IPS-18c (cell line): Measurements from ENCODE around the gene ATP1A3.

ENCODE experiments used
- H3K4me3 ChIP-seq: 2 replicates; pipeline ENCODE4 v1.7.0; 2013; ENCODE audit warnings: low read depth, mild to moderate bottlenecking, low read length, moderate library complexity; ENCODE audit not compliant: insufficient read depth
- H3K9me3 ChIP-seq: one replicate; pipeline ENCODE4 v1.6.1; 2013; ENCODE audit warnings: mild to moderate bottlenecking, low read length, moderate library complexity; ENCODE audit not compliant: control insufficient read depth, insufficient read depth

ATP1A3 gene

DNA sequence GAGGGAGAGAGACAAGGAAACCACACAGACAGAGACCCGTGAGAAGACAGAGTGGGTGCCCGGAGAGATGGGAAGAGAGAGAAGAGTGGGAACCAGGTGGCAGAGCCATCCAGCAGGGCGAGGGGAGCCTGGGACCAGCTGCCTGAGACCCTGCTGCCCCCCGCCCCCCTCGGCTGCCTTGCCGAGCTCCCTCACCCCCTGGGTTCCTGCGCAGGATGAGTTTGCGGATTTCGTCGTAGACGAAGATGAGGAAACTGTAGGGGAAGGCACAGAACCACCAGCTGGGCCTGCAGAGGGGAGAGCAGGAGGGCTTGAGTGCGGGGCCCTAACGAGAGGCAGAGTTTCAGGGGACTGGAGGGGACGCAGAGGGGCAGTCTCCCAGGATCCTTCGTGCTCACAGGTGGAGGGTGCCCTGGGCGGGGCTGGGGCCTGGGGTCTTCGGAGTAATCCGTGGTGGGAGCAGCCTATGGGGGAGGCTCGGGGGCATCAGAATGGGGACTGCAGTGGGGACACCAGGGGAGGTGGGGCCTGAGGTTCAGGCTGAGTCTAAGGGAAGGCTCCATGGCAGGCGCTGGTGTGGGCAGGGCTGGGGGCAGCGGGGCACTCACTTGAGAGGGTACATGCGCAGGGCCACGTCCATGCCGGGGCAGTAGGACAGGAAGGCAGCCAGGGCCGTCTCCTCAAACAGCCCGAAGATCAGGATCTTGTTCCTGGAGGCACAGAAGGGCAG lies 26.8 kb downstream of the ATP1A3 start:
- Histone ChIP-seq H3K9me3 (no peaks in the 10 kb centered on the region), H3K4me3 (no peak overlapping the region)

DNA sequence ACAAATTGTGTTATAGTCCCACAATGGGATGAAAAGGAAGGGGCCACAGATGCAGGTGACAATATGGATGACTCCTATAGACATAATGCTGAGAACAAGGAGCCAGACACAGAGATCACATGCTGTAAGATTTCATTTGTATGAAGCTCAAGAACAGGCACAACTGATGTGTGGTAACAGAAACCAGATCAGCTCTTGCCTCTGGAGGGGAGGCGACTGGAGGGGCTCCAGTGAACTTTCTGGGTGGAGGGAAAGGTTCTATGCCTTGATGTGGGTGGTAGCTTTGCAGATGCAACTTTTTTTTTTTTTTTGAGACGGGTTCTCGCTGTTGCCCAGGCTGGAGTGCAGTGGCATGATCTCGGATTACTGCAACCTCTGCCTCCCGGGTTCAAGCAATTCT lies 28.9 kb downstream of the ATP1A3 start:
- H3K4me3 ChIP-seq: no peak overlapping the region
- no peaks in the 10 kb centered on the region for H3K9me3 ChIP-seq

DNA sequence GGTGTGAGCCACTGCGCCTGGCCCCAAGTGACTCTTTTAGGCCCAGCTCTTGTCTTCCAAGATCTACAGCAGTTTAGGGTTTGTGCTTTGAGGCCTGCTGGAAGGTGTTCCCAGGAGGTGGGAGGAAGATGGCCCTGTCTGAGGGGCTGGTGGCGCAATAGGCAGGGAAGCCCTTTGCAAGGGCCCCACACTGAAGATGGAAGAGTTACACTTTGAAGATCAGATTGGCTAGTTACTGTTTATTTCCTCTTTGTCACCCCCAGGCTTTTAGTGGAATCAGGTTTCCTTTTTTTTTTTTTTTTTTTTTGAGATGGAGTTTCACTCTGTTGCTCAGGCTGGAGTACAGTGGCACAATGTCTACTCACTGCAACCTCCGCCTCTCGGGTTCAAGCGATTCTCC lies 33.1 kb downstream of the ATP1A3 start:
- no peaks in the 10 kb centered on the region for H3K9me3 ChIP-seq
- H3K4me3 ChIP-seq: no peak overlapping the region

DNA sequence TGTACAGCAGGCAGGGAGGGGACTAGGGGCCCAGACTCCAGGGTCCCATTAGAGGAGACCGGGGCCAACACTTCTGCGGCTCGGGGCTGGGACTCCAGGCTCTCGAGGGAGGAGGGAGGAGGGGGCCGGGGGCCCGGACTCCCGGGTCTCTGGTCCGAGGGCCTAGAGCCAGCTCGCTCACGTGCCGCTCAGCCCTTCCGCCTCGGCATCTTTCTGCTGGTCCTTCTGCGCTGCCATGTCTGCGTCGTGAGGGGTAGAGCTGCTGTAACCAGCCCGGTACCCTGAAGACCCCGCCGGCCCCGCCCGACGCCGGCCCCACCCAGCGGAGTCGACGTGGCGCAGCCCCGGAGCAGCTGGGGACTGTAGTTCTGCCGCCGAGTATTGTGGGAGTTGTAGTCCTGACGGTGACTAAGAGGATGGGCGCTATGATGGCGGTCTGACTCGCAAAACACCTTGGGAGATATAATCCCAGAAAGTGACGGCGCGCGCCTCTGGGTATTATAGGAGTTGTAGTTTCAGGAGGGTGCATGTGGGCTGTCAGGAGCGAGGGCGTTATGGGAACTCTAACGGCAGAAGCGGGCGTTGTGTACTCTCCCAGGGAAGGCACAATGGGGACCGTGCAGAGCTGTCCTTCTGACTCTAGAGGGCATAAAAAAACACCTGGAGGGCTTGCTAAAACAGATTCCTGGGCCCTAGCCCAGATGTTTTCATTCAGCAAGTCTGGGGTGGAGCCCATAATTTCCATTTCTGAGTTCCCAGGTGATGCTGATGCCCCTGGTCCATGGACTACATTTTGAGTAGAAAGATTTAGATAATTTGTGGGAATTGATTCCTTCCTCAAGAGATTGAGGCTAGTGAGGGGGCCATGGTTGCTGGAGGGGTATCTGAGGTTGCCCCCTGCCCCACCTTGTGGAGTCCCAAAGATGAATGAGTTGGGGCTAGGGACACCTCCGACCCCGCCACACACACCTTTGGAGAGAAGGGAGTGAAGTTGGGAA lies 34.7 kb downstream of the ATP1A3 start, which contains the start of gene RABAC1:
RABAC1 (minus strand) TSS at position 266 of the 998 bp plus-strand sequence; CDS start at position 237, 29 bp downstream.
- peak within 1 kb of the TSS; percentile 98 for H3K4me3 ChIP-seq
- no peaks in the 10 kb centered on the region for H3K9me3 ChIP-seq

DNA sequence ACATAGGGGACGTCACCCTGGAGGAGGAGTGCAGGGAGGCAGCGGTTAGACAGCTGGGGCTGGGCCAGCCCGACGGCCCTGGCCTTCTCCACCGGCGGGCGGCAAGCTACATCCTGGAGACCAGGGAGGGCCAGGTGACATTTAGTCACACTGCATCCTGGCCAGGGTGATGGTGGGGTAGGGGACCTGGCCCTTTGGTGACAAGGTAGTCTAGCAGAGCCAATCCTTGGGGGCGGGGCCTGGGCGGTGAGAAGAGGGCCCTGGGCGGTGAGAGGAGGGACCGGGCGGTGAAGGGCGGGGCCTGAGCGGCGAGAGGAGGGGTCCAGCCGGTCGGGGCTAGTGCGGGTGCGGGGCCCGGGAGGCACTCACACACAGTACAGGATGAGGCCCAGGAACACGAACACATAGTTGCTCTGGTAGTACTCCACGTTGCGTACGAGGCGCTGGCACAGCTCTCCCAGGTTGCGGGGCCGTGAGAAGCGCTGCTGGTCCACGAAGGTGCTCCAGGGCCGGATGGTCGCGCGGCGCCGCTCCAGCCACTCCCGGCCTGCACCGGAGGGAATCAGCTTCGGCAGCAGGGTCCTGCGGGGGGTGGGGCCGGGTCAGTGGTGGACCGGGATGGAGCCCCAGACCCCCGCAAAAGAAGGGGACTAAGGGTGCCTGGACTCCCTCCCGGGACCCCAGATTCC lies 35.5 kb downstream of the ATP1A3 start:
- Histone ChIP-seq H3K9me3 (no peaks in the 10 kb centered on the region), H3K4me3 (peak overlapping the region; percentile 98)

DNA sequence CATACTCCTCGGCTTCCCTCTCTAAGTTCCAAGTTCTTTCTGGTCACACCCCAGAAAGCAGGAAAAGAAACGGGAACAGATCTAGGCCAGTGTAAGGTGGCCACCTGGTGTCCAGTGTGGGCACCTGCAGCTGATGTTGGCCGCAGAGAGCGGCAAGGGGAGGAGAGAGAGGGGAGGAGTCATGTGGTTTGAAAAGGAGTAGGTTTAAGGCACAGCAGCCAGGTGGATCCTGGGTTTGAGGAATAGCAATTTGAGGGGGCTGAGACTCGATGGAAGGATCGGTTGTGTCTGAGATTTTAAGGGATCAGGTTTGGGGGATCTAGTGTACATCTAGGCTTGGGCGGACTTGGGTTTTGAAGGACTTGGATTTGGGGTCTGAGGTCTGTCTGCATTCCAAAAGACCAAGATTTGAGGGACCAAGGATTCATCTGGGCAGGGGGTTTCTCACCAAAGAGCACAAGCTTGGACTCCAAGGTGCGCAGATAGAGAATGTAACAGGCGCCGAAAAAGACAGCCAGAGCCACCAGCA lies 36.1 kb downstream of the ATP1A3 start:
- H3K9me3 ChIP-seq: no peaks in the 10 kb centered on the region
- peak overlapping the region; percentile 98 for H3K4me3 ChIP-seq

DNA sequence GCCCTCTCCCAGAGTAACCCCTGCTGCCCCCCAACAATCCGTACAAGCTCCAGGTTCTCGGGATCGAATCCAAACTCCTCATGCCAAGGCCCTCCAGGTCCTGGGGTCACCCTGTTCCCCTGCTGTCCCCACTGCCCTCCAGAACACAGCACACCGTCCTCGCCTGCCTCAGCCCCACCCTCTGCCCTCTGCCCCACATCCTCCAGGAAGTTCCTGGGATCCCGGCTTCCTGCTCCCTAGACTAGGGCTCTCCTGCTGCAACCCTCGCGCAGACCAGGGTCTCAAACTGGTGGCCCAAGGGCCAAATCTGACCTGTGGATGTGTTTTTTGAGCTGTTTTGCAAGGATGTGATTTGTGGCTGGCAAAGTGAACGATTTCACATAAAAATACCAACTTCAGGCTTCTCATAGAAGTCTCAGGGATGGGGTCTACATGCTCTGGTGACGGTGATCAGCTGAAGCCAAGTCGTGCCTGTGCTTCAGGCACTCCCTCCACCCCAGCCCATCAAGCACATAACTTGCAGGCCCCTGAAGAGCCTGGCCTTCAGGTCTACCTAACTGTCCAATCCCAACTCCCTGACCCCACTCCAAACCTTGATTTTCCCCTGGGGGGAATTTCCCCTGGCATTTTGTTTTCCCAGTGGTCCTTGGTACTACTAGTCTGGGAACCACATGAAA lies 36.7 kb downstream of the ATP1A3 start:
- H3K4me3 ChIP-seq: peak overlapping the region; percentile 20; the same call in 1 of the 2 replicates
- H3K9me3 ChIP-seq: no peaks in the 10 kb centered on the region

DNA sequence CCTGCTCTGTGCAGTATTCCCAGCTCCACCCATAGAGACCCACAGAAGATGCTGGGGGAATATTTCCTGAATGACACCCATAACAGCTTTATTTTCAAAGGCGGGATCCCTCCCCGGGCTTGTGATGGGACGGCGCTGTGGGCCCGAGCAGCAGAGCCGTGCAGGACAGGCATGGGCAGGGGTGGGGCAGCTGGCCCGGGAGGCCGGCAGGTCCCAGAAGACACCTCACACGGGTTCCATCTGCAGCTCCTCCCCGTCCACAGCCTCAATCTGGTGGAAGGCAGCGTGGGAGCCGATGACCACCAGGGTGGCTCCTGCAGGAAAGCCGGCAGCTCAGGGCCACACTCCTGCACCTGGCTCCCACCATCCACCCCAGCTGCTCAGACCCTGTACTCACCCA lies 37.4 kb downstream of the ATP1A3 start:
- no peaks in the 10 kb centered on the region for H3K9me3 ChIP-seq
- no peak overlapping the region for H3K4me3 ChIP-seq

DNA sequence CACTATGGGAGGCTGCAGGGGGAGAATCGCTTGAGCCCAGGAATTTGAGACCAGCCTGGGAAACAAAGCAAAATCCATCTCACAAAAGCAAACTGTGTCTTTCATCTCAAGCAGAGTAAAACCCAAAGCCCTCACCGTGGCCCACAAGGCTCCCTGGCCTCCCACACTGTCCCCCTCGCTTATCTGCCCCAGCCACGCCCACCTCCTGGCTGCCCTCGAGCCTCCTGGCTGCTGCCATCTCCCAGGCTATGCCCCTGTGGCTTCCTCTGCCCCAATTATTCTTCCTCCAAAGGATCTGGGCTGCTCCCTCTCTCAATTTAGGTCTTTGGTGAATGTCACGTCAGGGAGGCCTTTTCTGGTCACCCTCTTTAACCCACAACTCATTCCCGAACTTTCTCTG lies 38.5 kb downstream of the ATP1A3 start:
- Histone ChIP-seq H3K9me3 (no peaks in the 10 kb centered on the region), H3K4me3 (no peak overlapping the region)

DNA sequence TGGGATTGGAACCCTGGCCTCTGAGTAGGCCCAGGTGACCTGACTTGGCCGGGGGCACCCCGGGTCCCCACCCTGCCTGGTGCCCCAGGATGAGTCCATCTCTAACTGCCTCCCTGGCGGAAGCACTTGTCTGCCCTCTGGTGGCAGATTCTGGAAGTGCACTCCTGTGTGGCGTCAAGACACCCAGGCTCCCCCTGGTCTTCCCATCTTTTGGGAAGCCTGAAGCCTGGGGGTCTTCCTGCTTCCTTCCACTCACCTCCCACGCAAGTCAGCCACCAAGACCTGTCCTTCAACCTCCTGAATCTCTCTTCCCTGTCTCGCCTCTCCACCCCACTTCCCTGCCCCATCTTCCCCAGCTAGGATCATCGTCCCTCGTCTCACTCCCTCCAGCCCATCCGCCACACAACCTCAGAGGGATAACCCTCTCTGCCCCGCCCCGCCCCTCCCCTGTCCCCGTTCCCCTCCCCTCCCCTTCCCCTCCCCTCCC lies 42.3 kb downstream of the ATP1A3 start:
- no peaks in the 10 kb centered on the region for H3K9me3 ChIP-seq

DNA sequence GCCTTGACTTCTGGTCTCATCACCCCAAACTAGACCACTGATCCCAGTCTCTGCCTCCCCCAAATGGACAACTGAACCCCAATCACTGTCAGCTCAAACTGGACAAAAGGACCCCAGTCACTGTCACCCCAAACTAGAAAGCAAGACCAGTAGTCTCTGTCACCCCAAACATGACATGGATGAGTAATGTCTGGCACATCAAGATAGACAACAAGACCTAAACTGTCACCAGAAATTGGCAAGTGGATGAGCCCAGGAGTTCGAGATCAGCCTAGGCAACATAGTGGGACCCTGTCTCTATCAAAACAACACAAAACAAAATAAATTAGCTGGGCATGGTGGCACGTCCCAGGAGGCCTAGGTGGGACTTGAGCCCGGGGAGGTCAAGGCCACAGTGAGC lies 46.9 kb downstream of the ATP1A3 start:
- Histone ChIP-seq H3K9me3 (no peaks in the 10 kb centered on the region), H3K4me3 (no peak overlapping the region)

More for the DNA sequence above, 42.3 kb downstream of the ATP1A3 start:
- H3K4me3 ChIP-seq: no peak overlapping the region

DNA sequence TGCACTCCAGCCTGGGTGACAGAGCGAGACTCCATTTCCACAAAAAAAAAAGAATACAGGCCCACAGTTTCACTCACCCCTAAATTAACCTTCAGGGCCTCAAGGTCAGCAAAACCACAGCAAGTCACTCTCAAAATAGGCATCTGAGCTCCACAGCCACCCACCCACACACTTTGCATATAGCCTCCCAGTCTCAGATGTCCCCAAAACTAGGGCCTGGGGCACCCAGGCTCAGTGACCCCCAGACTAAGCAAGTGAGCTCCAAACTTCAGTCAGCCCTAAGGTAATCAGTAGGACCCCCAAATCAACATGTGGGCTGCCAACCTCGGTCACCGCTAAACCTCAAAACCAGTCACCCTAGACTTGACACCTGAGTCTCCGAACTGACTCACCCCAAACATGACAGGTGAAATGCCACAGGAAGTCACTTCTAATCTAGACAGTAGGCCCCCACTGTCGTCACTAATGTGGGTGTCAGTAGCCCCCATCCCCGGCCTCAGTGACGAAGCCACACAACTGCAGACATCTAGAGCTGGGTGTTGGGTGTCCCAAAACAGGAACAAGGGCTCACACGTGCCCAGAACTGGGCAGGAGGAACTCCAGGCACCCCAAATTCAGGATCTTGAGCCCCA lies 48.8 kb downstream of the ATP1A3 start:
- H3K9me3 ChIP-seq: no peaks in the 10 kb centered on the region
- no peak overlapping the region for H3K4me3 ChIP-seq

DNA sequence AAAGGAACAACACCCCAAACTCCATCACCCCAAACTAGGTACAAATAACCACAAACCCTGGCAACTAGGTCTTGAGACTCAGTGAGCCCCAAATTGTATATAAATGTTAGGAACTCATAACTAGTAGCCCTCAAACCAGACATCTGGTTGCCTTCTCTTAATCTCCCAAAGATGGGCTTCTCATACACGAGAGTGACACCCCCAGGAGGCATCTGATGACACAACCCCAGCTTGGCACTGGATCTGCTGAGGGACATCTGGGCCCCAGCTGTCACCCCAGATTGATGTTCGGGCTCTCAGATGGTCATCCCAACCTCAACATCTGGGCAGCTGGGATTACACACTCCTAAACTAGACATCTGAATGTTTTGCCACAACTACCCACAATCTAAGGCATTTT lies 49.7 kb downstream of the ATP1A3 start:
- Histone ChIP-seq H3K9me3 (no peaks in the 10 kb centered on the region), H3K4me3 (no peak overlapping the region)

DNA sequence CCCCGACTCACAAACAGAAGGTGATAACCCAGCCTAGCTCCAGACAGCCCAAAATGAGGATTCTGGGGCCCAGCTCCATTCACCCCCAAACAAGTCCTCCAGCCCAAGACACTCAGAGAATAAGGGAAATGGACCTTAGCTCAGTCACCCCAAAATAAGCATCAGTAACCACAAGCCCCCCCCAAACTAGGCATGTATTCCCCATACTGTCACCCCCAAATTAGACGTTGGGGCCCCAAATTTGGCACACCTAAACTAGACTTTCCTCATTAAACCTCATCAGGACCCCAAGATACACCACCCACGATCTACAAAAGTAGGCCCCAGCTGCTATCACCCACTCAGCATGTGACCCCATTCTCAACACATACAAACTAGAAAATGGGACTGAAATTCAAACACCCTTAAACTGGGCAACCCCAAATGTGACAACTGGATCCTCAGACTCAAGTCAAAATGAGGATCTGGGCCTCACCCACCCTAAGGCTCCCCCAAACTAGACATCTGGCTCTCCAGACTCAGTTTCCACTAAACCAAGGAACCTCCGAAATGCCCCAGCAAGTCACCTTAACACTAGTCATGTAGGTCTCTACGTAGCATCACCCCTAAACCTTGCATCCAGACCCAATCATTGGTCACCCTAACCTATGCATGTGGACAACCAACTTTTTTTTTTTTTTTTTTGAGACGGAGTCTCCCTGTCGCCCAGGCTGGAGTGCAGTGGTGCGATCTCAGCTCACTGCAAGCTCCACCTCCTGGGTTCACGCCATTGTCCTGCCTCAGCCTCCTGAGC lies 52.4 kb downstream of the ATP1A3 start:
- no peak overlapping the region; the same call in 1 of the 2 replicates for H3K4me3 ChIP-seq
- H3K9me3 ChIP-seq: no peaks in the 10 kb centered on the region

DNA sequence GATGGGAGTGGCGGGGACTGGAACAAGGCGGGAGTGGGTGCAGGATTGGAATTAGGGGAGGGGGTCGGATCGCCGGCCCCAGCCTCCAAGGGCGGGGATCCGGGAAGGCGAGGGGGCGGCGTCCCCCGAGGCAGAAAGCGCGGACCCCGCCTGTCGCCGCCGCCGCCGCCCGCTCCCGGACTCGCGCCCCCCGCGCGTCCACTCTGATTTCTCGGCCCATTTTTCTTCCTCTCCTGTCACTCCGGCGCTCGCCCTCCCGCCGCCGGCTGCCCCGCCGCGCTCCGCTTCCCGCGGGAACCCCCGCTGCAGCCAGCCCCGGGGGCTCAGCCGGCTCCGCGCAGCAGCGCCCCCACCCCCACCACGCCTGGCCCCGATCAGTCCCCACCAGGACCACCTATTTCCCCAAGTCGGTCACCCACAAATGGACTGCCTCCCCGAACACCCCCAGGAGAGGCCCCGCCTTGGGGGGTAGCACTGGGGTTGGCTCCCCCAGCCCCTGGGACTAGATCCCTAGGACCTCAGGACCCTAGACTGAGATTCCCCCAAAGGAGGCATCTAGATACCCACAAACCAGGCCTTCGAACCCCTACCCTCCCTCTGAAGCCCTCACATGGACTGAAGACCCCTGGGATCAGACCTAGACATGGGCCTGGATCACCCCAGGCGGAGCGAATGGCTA lies 53.2 kb downstream of the ATP1A3 start:
- Histone ChIP-seq H3K9me3 (no peaks in the 10 kb centered on the region), H3K4me3 (peak overlapping the region; percentile 56)
